Mesenchymal stem cell (in vitro differentiated cells and primary cell): ENCODE data around the gene UPP2. TPM values are rescaled to one million over a fixed set of nuclear protein-coding genes. Genes with fewer than 3 reads are reported as not detected.

Experiments
- DNase-seq: peaks from one replicate; pipeline ENCODE4 v3.0.0-alpha.2; 2013
- H2AFZ ChIP-seq: one replicate; pipeline ENCODE4 v1.6.1; 2013; ENCODE audit warnings: low read depth, mild to moderate bottlenecking, control low read depth, inconsistent platforms, low read length, moderate library complexity
- H2AK5ac ChIP-seq: 2 replicates; pipeline ENCODE4 v1.6.1; 2013; ENCODE audit warnings: low read length, moderate library complexity, mild to moderate bottlenecking, inconsistent platforms; ENCODE audit not compliant: severe bottlenecking
- H2BK120ac ChIP-seq: one replicate; pipeline ENCODE4 v1.6.1; 2013; ENCODE audit warnings: low read depth, mild to moderate bottlenecking, inconsistent platforms, low read length, moderate library complexity
- H2BK12ac ChIP-seq, 2 experiments: one replicate each; pipeline ENCODE4 v1.6.1; 2013; ENCODE audit warnings: inconsistent platforms in 2 of 2, low read length in 2 of 2, mild to moderate bottlenecking in 2 of 2, moderate library complexity in 2 of 2, control low read depth in 1 of 2
- H2BK15ac ChIP-seq: one replicate; pipeline ENCODE4 v1.6.1; 2013; ENCODE audit warnings: mild to moderate bottlenecking, low read depth, inconsistent platforms; ENCODE audit not compliant: poor library complexity, severe bottlenecking
- H2BK5ac ChIP-seq: 2 replicates; pipeline ENCODE4 v1.6.1; 2013; ENCODE audit warnings: low read depth, mild to moderate bottlenecking, low read length, control low read depth, inconsistent platforms; ENCODE audit not compliant: poor library complexity, severe bottlenecking
- H3K14ac ChIP-seq, 2 experiments: one replicate each; pipeline ENCODE4 v1.6.1; 2013; ENCODE audit warnings: inconsistent platforms in 2 of 2, low read length in 2 of 2, control low read depth in 1 of 2, mild to moderate bottlenecking in 1 of 2, moderate library complexity in 1 of 2
- H3K18ac ChIP-seq, 2 experiments: one replicate each; pipeline ENCODE4 v1.6.1; 2013; ENCODE audit warnings: inconsistent platforms in 2 of 2, low read length in 2 of 2, control low read depth in 1 of 2, low read depth in 1 of 2, mild to moderate bottlenecking in 1 of 2
- H3K23ac ChIP-seq, 2 experiments: one replicate each; pipeline ENCODE4 v1.6.1; 2013; ENCODE audit warnings: inconsistent platforms in 2 of 2, low read length in 2 of 2, mild to moderate bottlenecking in 2 of 2, moderate library complexity in 2 of 2, control low read depth in 1 of 2
- H3K27ac ChIP-seq: 2 replicates; pipeline ENCODE4 v1.5.1; 2013; ENCODE audit warnings: mild to moderate bottlenecking, moderate library complexity, low read length, control low read depth, inconsistent platforms; ENCODE audit not compliant: poor library complexity, severe bottlenecking
- H3K27me3 ChIP-seq, 2 experiments: 2 replicates each; pipeline versions ENCODE4 v1.6.1 to v1.7.0; 2013; ENCODE audit warnings: low read length in 2 of 2, mild to moderate bottlenecking in 2 of 2, moderate library complexity in 2 of 2, control low read depth in 1 of 2, inconsistent platforms in 1 of 2; ENCODE audit not compliant: control insufficient read depth in 1 of 2, insufficient read depth in 1 of 2
- H3K36me3 ChIP-seq, 2 experiments: 2 replicates each; pipeline versions ENCODE4 v1.6.1 to v1.7.0; 2013; ENCODE audit warnings: low read length in 2 of 2, control low read depth in 1 of 2, inconsistent platforms in 1 of 2, low read depth in 1 of 2, mild to moderate bottlenecking in 1 of 2; ENCODE audit not compliant: insufficient read depth in 2 of 2, control insufficient read depth in 1 of 2
- H3K4ac ChIP-seq, 2 experiments: one replicate each; pipeline ENCODE4 v1.6.1; 2013; ENCODE audit warnings: inconsistent platforms in 2 of 2, low read length in 2 of 2, mild to moderate bottlenecking in 2 of 2, moderate library complexity in 2 of 2, control low read depth in 1 of 2, low read depth in 1 of 2
- H3K4me1 ChIP-seq: 2 replicates; pipeline ENCODE4 v1.6.1; 2013; ENCODE audit warnings: low read depth, low read length, control low read depth; ENCODE audit not compliant: control insufficient read depth, insufficient read depth
- H3K4me2 ChIP-seq: 2 replicates; pipeline ENCODE4 v1.6.1; 2013; ENCODE audit warnings: low read length, mild to moderate bottlenecking, inconsistent platforms; ENCODE audit not compliant: poor library complexity, severe bottlenecking
- H3K4me3 ChIP-seq, 2 experiments: 2 replicates each; pipeline versions ENCODE4 v1.5.1 to v1.7.0; 2013; ENCODE audit warnings: low read length in 2 of 2, mild to moderate bottlenecking in 2 of 2, control low read depth in 1 of 2, low read depth in 1 of 2; ENCODE audit not compliant: insufficient read depth in 1 of 2
- H3K79me1 ChIP-seq: replicated peaks from 2 replicates; pipeline ENCODE4 v1.6.1; 2013; ENCODE audit warnings: mild to moderate bottlenecking, control low read depth, low read length, inconsistent platforms; ENCODE audit not compliant: poor library complexity, severe bottlenecking
- H3K9ac ChIP-seq: 2 replicates; pipeline ENCODE4 v1.7.0; 2013; ENCODE audit warnings: mild to moderate bottlenecking, low read length, moderate library complexity
- H3K9me3 ChIP-seq: 2 replicates; pipeline ENCODE4 v1.7.0; 2013; ENCODE audit warnings: mild to moderate bottlenecking, low read length; ENCODE audit not compliant: control insufficient read depth
- H4K8ac ChIP-seq: one replicate; pipeline ENCODE4 v1.6.1; 2013; ENCODE audit warnings: inconsistent platforms, mild to moderate bottlenecking, low read length, moderate library complexity
- H4K91ac ChIP-seq: one replicate; pipeline ENCODE4 v1.6.1; 2013; ENCODE audit warnings: mild to moderate bottlenecking, low read length, inconsistent platforms
- WGBS: methylation state at CpG from one replicate; pipeline ENCODE4 v1.1.7; 2013; ENCODE audit warnings: mixed read lengths; 5-methylcytosine and 5-hydroxymethylcytosine counted together
- polyA plus RNA-seq, 2 experiments: library from polyadenylated mRNA; stranded (reverse); fragments of 200-250 nt; gene quantifications; one replicate each; pipeline ENCODE4 v1.2.3, GENCODE V29; 2013

UPP2 gene
- not detected for polyA plus RNA-seq (2013, experiment 1 of 2)
- polyA plus RNA-seq (2013, experiment 2 of 2) = not detected

DNA sequence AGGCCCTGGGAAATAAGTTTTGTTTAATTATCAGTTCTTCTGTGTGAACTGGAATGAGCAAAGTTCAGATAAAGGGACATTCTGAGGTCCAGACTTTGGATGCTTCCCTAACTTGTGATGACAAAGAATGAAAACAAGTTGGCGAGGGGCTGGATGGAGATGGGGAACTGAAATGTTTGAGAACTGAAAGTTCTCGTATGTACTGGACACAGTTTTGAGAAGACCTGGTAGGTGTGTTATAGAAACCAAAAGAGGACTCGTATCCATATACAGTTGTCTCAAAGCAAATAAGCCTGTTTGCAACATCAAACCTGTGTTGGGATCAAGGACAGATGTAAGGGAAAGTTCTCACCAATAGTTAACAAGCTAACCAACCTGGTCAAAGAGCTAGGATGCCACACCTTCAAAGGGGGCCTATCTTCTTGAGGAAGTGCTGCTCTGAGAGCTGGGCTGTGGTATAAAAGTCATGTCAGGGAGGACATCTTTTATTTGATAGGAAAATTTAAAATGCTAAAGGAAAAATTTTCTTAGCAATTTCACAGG, at the start of gene UPP2:
TSS of gene UPP2 (plus strand) at position 493 of the 543 bp plus-strand sequence. CDS start 188 bp downstream, outside the sequence.
- no peaks in the 10 kb centered on the region for H3K79me1 ChIP-seq
- H2BK5ac ChIP-seq = no peak within 1 kb of the TSS
- WGBS = 86% methylated on average over 2 of the region's 3 CpGs
- H2BK15ac ChIP-seq = no peak within 1 kb of the TSS
- H3K27ac ChIP-seq = no peak within 1 kb of the TSS
- no peaks in the 10 kb centered on the region for H3K36me3 ChIP-seq
- no peaks in the 10 kb centered on the region for H3K4me1 ChIP-seq
- H4K91ac ChIP-seq = no peak within 1 kb of the TSS
- H3K18ac ChIP-seq = no peak within 1 kb of the TSS
- H2AFZ ChIP-seq = no peak within 1 kb of the TSS
- no peak within 1 kb of the TSS for H3K9ac ChIP-seq
- no peak within 1 kb of the TSS for H3K4me3 ChIP-seq
- H3K14ac ChIP-seq = no peak within 1 kb of the TSS
- no peaks in the 10 kb centered on the region for H3K9me3 ChIP-seq
- H3K4me2 ChIP-seq = no peak within 1 kb of the TSS
- H3K23ac ChIP-seq = no peak within 1 kb of the TSS
- no peak for DNase-seq
- H2AK5ac ChIP-seq = no peak within 1 kb of the TSS
- no peak within 1 kb of the TSS for H2BK12ac ChIP-seq
- H3K4ac ChIP-seq = no peak within 1 kb of the TSS
- no peaks in the 10 kb centered on the region for H3K27me3 ChIP-seq
- no peak within 1 kb of the TSS for H2BK120ac ChIP-seq
- H4K8ac ChIP-seq = no peak within 1 kb of the TSS

DNA sequence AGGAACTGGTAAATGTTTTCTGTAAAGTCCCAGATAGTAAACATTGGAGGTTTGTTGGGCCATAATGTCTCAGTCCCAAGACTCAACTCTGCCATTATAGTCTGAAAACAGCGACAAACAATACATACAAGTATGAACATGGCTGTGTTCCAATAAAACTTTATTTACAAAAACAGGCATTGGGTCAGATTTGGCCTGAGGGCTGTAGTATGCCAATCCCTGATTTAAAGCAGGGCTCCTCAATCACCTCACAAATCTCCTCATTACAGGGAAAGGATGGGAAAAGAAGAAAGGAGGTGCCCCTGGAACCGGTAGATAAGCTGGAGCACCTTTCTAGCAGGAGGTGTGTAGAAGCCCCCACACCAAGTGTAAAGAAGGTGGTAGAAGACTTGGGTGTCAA, 48.9 kb upstream of the UPP2 start:
- 92% methylated on average over 2 of the region's 2 CpGs for WGBS
- no peak overlapping the region for H2BK12ac ChIP-seq
- DNase-seq = no peak
- H3K4me3 ChIP-seq = no peak overlapping the region
- H3K27ac ChIP-seq = no peak overlapping the region
- H3K23ac ChIP-seq = no peak overlapping the region
- no peak overlapping the region for H3K18ac ChIP-seq
- H4K91ac ChIP-seq = no peak overlapping the region
- no peak overlapping the region for H3K4ac ChIP-seq
- peaks cover 0 to 3% of the 10 kb centered on the region in 2 experiments for H3K27me3 ChIP-seq
- no peaks in the 10 kb centered on the region for H3K79me1 ChIP-seq
- no peak overlapping the region for H2AFZ ChIP-seq
- no peaks in the 10 kb centered on the region for H3K36me3 ChIP-seq
- no peak overlapping the region for H2BK120ac ChIP-seq
- no peak overlapping the region for H2BK15ac ChIP-seq
- no peak overlapping the region for H3K9ac ChIP-seq
- H4K8ac ChIP-seq = no peak overlapping the region
- H3K4me1 ChIP-seq = no peaks in the 10 kb centered on the region
- H3K4me2 ChIP-seq = no peak overlapping the region
- no peak overlapping the region for H2AK5ac ChIP-seq
- no peak overlapping the region for H3K14ac ChIP-seq
- H3K9me3 ChIP-seq = no peaks in the 10 kb centered on the region
- no peak overlapping the region for H2BK5ac ChIP-seq

- H3K9me3 ChIP-seq = no peaks in the 10 kb centered on the region
- H3K4ac ChIP-seq = no peak overlapping the region
- no peak overlapping the region for H3K27ac ChIP-seq
- no CpG with 5 or more reads among the region's 2 CpGs for WGBS
- H3K18ac ChIP-seq = no peak overlapping the region
- no peak overlapping the region for H3K23ac ChIP-seq
- no peaks in the 10 kb centered on the region for H3K36me3 ChIP-seq
- no peak overlapping the region for H2AFZ ChIP-seq
- H2BK120ac ChIP-seq = no peak overlapping the region
- no peak overlapping the region for H2AK5ac ChIP-seq
- no peaks in the 10 kb centered on the region for H3K27me3 ChIP-seq
- no peak overlapping the region for H3K4me3 ChIP-seq
- no peak overlapping the region for H3K4me2 ChIP-seq
- DNase-seq = no peak
- H3K79me1 ChIP-seq = no peaks in the 10 kb centered on the region
- H2BK12ac ChIP-seq = no peak overlapping the region
- no peak overlapping the region for H2BK5ac ChIP-seq
- H3K14ac ChIP-seq = no peak overlapping the region
- no peak overlapping the region for H3K9ac ChIP-seq
- no peak overlapping the region for H2BK15ac ChIP-seq
- H4K8ac ChIP-seq = no peak overlapping the region
- no peak overlapping the region for H4K91ac ChIP-seq
- peaks cover 2% of the 10 kb centered on the region for H3K4me1 ChIP-seq
These were observed 44.8 kb upstream of the UPP2 start for GRCh38 chr2:158056875-158057274.

DNA sequence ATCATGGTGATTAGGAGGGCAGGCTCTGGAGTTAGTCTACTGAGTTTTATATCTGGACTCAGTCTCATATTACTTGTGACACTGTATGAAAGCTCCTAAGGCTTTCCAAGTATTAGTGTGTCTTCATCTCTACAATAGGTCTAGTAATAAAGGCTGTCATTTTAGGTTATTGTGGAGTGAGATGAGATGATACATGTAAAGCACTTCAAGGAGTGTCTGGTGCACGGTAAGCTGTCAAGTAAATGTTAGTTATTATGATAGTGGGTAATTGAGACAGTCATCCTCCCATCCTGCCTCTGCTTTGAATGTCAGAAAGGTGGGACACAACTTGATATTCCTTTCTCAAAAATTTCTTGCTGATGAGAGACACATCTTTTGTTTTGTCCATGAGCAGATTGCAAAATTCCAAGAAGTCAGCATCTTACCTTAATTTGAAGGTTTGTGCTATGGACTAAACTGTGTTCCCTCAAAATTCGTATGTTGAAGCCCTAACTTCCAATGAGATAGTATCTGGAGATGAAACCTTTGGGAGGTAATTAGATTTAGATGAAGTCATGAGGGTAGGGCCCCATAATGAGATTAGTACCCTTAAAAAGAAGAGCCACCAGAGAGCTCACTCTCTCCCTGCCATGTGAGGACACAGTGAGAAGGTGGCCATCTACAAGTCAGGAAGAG, 41.4 kb upstream of the UPP2 start:
- Histone ChIP-seq H2AK5ac (no peak overlapping the region), H3K4me2 (no peak overlapping the region), H3K18ac (no peak overlapping the region), H3K14ac (no peak overlapping the region), H3K36me3 (no peaks in the 10 kb centered on the region), H3K27me3 (no peaks in the 10 kb centered on the region), H2BK12ac (no peak overlapping the region), H2BK120ac (no peak overlapping the region), H2BK15ac (no peak overlapping the region), H3K79me1 (no peaks in the 10 kb centered on the region), H2BK5ac (no peak overlapping the region), H3K4me3 (no peak overlapping the region), H3K4ac (no peak overlapping the region), H3K23ac (no peak overlapping the region), H3K27ac (no peak overlapping the region), H4K91ac (no peak overlapping the region), H3K4me1 (peaks cover 2% of the 10 kb centered on the region), H3K9me3 (no peaks in the 10 kb centered on the region), H3K9ac (no peak overlapping the region), H4K8ac (no peak overlapping the region), H2AFZ (no peak overlapping the region)
- DNase-seq = no peak
- 73% methylated on average over 2 of the region's 2 CpGs for WGBS
